ENCODE data around the gene CDC42BPG. TPM values are rescaled to one million over a fixed set of nuclear protein-coding genes. Genes with fewer than 3 reads are reported as not detected.
A peak's percentile ranks its signal among the peaks of the same experiment; 100 is the strongest.
"Not testable (repeated sequence)": the region's sequence is repeated elsewhere in the genome, so short reads cannot be mapped to it uniquely, and the experiment has no call there.

The CDC42BPG gene
- total RNA-seq, 1 donor from 2014 or later = 16.3 TPM

GRCh38 chr11:64846998-64847666 lies 2.7 kb upstream of the CDC42BPG start:
- H3K4me1 ChIP-seq = peaks cover 74% of the 10 kb centered on the region
- no peak overlapping the region for H3K27ac ChIP-seq
- no peaks in the 10 kb centered on the region for H3K36me3 ChIP-seq
- intact Hi-C loops (cut with DNase I) = no loop called here
- ATAC-seq (peak; percentile 76 to 82), DNase-seq (peak; percentile 94)
- no peaks in the 10 kb centered on the region for H3K9me3 ChIP-seq
- no peaks in the 10 kb centered on the region for H3K27me3 ChIP-seq (ENCODE audit: low read depth)
- TF ChIP-seq CTCF (IDR thresholded peaks at IDR 0.05) = peak; percentile 98
- no peak overlapping the region for H3K4me3 ChIP-seq

GRCh38 chr11:64845776-64846129 lies 1.3 kb upstream of the CDC42BPG start:
- H3K36me3 ChIP-seq; intact Hi-C loops (cut with DNase I); H3K4me3 ChIP-seq; DNase-seq; H3K9me3 ChIP-seq; H3K27me3 ChIP-seq (ENCODE audit: low read depth); ATAC-seq: not testable (repeated sequence)
- Histone ChIP-seq H3K4me1 (peaks cover 61% of the 10 kb centered on the region), H3K27ac (peak overlapping the region; percentile 67)

DNA sequence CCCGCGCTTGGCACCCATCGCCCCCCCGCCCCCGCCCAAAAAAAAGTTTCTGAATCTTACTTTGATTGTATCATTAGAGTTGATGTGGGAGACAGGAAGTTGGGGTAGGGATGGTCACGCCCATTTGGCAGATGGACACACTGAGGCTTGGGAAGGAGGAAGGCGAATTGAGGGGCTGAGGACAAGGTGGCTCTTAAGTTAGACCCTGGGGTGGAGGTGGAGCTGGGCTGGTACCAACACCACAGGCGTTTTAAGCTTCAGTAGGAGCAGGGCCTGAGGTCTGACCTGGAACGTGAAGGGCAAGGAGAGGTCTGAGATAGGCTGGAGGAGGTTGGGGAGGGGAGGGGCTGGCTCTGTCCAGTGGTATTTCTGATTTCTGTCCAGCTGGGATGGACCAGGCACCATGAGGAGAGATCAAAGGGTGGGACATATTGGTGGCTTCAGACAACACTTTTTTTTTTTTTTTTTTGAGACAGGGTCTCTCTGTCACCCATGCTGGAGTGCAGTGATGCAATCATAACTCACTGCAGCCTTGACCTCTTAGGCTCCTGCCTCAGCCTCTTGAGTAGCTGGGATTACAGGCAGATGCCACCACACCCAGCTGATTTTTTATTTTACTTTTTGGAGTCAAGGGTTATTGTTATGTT lies 799 bp upstream of the CDC42BPG start:
- H3K4me3 ChIP-seq = peak overlapping the region; percentile 65
- H3K27me3 ChIP-seq (ENCODE audit: low read depth) = no peaks in the 10 kb centered on the region
- no peaks in the 10 kb centered on the region for H3K9me3 ChIP-seq
- no peaks in the 10 kb centered on the region for H3K36me3 ChIP-seq
- H3K27ac ChIP-seq = peak overlapping the region; percentile 86
- DNase-seq (no peak), ATAC-seq (peak; percentile 1 to 4)
- peaks cover 56% of the 10 kb centered on the region for H3K4me1 ChIP-seq
- TF ChIP-seq CTCF (IDR thresholded peaks at IDR 0.05) = no peak
- intact Hi-C loops (cut with DNase I) = no loop called here

- Histone ChIP-seq H3K36me3 (peaks cover 10% of the 10 kb centered on the region), H3K27ac (peak overlapping the region; percentile 86), H3K4me3 (peak overlapping the region; percentile 65), H3K4me1 (peaks cover 41% of the 10 kb centered on the region), H3K9me3 (no peaks in the 10 kb centered on the region), H3K27me3 (ENCODE audit: low read depth) (no peaks in the 10 kb centered on the region)
- ATAC-seq (peak in 1 of 2 donors; percentile 0), DNase-seq (no peak)
- no peak for TF ChIP-seq CTCF (IDR thresholded peaks at IDR 0.05)
- intact Hi-C loops (cut with DNase I) = no loop called here
Observed at GRCh38 chr11:64843686-64844329, 645 bp downstream of the CDC42BPG start.

- peak; percentile 77 for DNase-seq
- intact Hi-C loops (cut with DNase I) = no loop called here
Observed at GRCh38 chr11:64842851-64843685, 1.4 kb downstream of the CDC42BPG start.

More at GRCh38 chr11:64842851-64843685, 1.4 kb downstream of the CDC42BPG start:
- H3K27me3 ChIP-seq (ENCODE audit: low read depth) = no peaks in the 10 kb centered on the region
- peaks cover 34% of the 10 kb centered on the region for H3K4me1 ChIP-seq
- peaks cover 17% of the 10 kb centered on the region for H3K36me3 ChIP-seq
- peak; percentile 39 to 49 for ATAC-seq
- no peak for TF ChIP-seq CTCF (IDR thresholded peaks at IDR 0.05)
- peak overlapping the region; percentile 86 for H3K27ac ChIP-seq
- H3K4me3 ChIP-seq = peak overlapping the region; percentile 65
- no peaks in the 10 kb centered on the region for H3K9me3 ChIP-seq
